IPS-18c (cell line): ENCODE results near the gene STAT3.
"Not testable (repeated sequence)": the region's sequence is repeated elsewhere in the genome, so short reads cannot be mapped to it uniquely, and the experiment has no call there.

Experiments used
- H3K4me3 ChIP-seq: 2 replicates; pipeline ENCODE4 v1.7.0; 2013; ENCODE audit warnings: low read depth, mild to moderate bottlenecking, low read length, moderate library complexity; ENCODE audit not compliant: insufficient read depth
- H3K9me3 ChIP-seq: one replicate; pipeline ENCODE4 v1.6.1; 2013; ENCODE audit warnings: mild to moderate bottlenecking, low read length, moderate library complexity; ENCODE audit not compliant: control insufficient read depth, insufficient read depth

Gene STAT3

GRCh38 chr17:42313389-42313772, 74.9 kb downstream of the STAT3 start:
- H3K4me3 ChIP-seq = no peak overlapping the region

GRCh38 chr17:42312285-42313130, 75.7 kb downstream of the STAT3 start:
- H3K9me3 ChIP-seq = no peaks in the 10 kb centered on the region
- H3K4me3 ChIP-seq = no peak overlapping the region; the same call in 1 of the 2 replicates

More at GRCh38 chr17:42313389-42313772, 74.9 kb downstream of the STAT3 start:
- H3K9me3 ChIP-seq = no peaks in the 10 kb centered on the region

GRCh38 chr17:42312035-42312284, 76.3 kb downstream of the STAT3 start:
- Histone ChIP-seq H3K9me3 (no peaks in the 10 kb centered on the region), H3K4me3 (no peak overlapping the region; the same call in 1 of the 2 replicates)

GRCh38 chr17:42311240-42312034, 76.8 kb downstream of the STAT3 start:
- Histone ChIP-seq H3K9me3 (no peaks in the 10 kb centered on the region), H3K4me3 (no peak overlapping the region)

GRCh38 chr17:42310787-42311215, 77.4 kb downstream of the STAT3 start:
- no peak overlapping the region for H3K4me3 ChIP-seq
- no peaks in the 10 kb centered on the region for H3K9me3 ChIP-seq

GRCh38 chr17:42309986-42310786, 78.1 kb downstream of the STAT3 start:
- H3K9me3 ChIP-seq = no peaks in the 10 kb centered on the region
- H3K4me3 ChIP-seq = no peak overlapping the region

GRCh38 chr17:42309142-42309541, 79.1 kb downstream of the STAT3 start:
- Histone ChIP-seq H3K4me3 (no peak overlapping the region), H3K9me3 (no peaks in the 10 kb centered on the region)

GRCh38 chr17:42308446-42308845, 79.8 kb downstream of the STAT3 start:
- Histone ChIP-seq H3K9me3 (no peaks in the 10 kb centered on the region), H3K4me3 (no peak overlapping the region)

GRCh38 chr17:42307362-42307927, 80.8 kb downstream of the STAT3 start:
- Histone ChIP-seq H3K4me3 (no peak overlapping the region), H3K9me3 (no peaks in the 10 kb centered on the region)

- Histone ChIP-seq H3K4me3 (no peak overlapping the region), H3K9me3 (no peaks in the 10 kb centered on the region)
Observed at GRCh38 chr17:42306385-42306667, 81.9 kb downstream of the STAT3 start.

- no peaks in the 10 kb centered on the region for H3K9me3 ChIP-seq
- H3K4me3 ChIP-seq = no peak overlapping the region
Observed at GRCh38 chr17:42305543-42306384, 82.5 kb downstream of the STAT3 start.

- H3K4me3 ChIP-seq, H3K9me3 ChIP-seq: not testable (repeated sequence)
Observed at GRCh38 chr17:42305031-42305330, 83.3 kb downstream of the STAT3 start.

- no peaks in the 10 kb centered on the region for H3K9me3 ChIP-seq
- no peak overlapping the region for H3K4me3 ChIP-seq
Observed at GRCh38 chr17:42304187-42305030, 83.8 kb downstream of the STAT3 start.

GRCh38 chr17:42303694-42304093, 84.5 kb downstream of the STAT3 start:
- Histone ChIP-seq H3K4me3 (no peak overlapping the region), H3K9me3 (no peaks in the 10 kb centered on the region)

GRCh38 chr17:42301022-42301421, 87.2 kb downstream of the STAT3 start:
- Histone ChIP-seq H3K9me3 (no peaks in the 10 kb centered on the region), H3K4me3 (no peak overlapping the region)

GRCh38 chr17:42299913-42300312, 88.3 kb downstream of the STAT3 start:
- not testable (repeated sequence) for H3K9me3 ChIP-seq

More at GRCh38 chr17:42299913-42300312, 88.3 kb downstream of the STAT3 start:
- H3K4me3 ChIP-seq = not testable (repeated sequence)
